Prostate gland (tissue), 2 donors: Measurements from ENCODE around the gene PRCD.

ENCODE experiments used
- CTCF ChIP-seq, 4 experiments: fragments of 200-600 bp in 2 of 4; fragments of 450-650 bp in 2 of 4; sonication (generic) in 2 of 4; IDR thresholded peaks; 1 replicate in 3 of 4; 2 replicates in 1 of 4; pipeline ENCODE4 v1.5.1; 2016 to 2019; ENCODE audit warnings: antibody characterized with exemption in 4 of 4, mild to moderate bottlenecking in 2 of 4, moderate library complexity in 2 of 4
- POLR2A ChIP-seq: fragments of 450-650 bp; IDR thresholded peaks from one replicate; pipeline ENCODE4 v1.6.1; 2016; ENCODE audit warnings: antibody characterized with exemption, mild to moderate bottlenecking
- POLR2AphosphoS5 ChIP-seq: sonication (generic); formaldehyde crosslinking; IDR thresholded peaks from one replicate; pipeline ENCODE4 v1.6.1; 2017; ENCODE audit warnings: antibody characterized with exemption

- TF ChIP-seq CTCF (IDR thresholded peaks at IDR 0.05) (no peak), POLR2AphosphoS5 (no peak), POLR2A (no peak)
These were observed 31.1 kb downstream of the PRCD start for GRCh38 chr17:76570877-76571471.
